SU-DHL-6 (cell line): ENCODE measurements around the gene SFXN2.

Experiments used
- H2AFZ ChIP-seq: fragments of 200-600 bp; sonication (generic); 2 replicates; pipeline ENCODE4 v1.6.1; 2014; ENCODE audit warnings: low read depth, mild to moderate bottlenecking, moderate library complexity, mixed read lengths, antibody characterized with exemption, low read length; ENCODE audit not compliant: severe bottlenecking
- H3F3A ChIP-seq: fragments of 200-600 bp; shearing (Covaris generic); 2 replicates; pipeline ENCODE4 v1.6.0; 2016; ENCODE audit warnings: antibody characterized with exemption, mild to moderate bottlenecking; ENCODE audit not compliant: insufficient read depth
- H3K27ac ChIP-seq: fragments of 200-600 bp; sonication (generic); 2 replicates; pipeline ENCODE4 v1.5.1; 2016; ENCODE audit warnings: low read depth, mild to moderate bottlenecking, low read length, moderate library complexity, mixed read lengths
- H3K27me3 ChIP-seq: fragments of 200-600 bp; sonication (generic), shearing (Covaris generic); 2 replicates; pipeline ENCODE4 v1.6.0; 2014; ENCODE audit warnings: mild to moderate bottlenecking, low read length
- H3K36me3 ChIP-seq: fragments of 200-600 bp; sonication (generic); 2 replicates; pipeline ENCODE4 v1.6.1; 2014; ENCODE audit warnings: mild to moderate bottlenecking, low read length, mixed read lengths
- H3K4me2 ChIP-seq: fragments of 300-600, 200-600 bp; shearing (Covaris generic), sonication (generic); 2 replicates; pipeline ENCODE4 v1.6.0; 2014; ENCODE audit warnings: low read length, low read depth, mild to moderate bottlenecking; ENCODE audit not compliant: poor library complexity, severe bottlenecking
- H3K4me3 ChIP-seq: fragments of 200-600 bp; sonication (generic); 2 replicates; pipeline ENCODE4 v1.5.1; 2014; ENCODE audit warnings: antibody characterized with exemption, low read length, mild to moderate bottlenecking, mixed read lengths; ENCODE audit not compliant: insufficient read depth, poor library complexity, severe bottlenecking
- H3K79me2 ChIP-seq: fragments of 200-600 bp; sonication (generic); 2 replicates; pipeline ENCODE4 v1.6.1; 2014; ENCODE audit warnings: mild to moderate bottlenecking, low read length, moderate library complexity; ENCODE audit not compliant: insufficient read depth
- H3K9ac ChIP-seq: fragments of 200-600 bp; sonication (generic); 2 replicates; pipeline ENCODE4 v1.7.0; 2014; ENCODE audit warnings: mild to moderate bottlenecking, low read length
- H3K9me2 ChIP-seq: fragments of 200-600 bp; sonication (generic); replicated peaks from 2 replicates; pipeline ENCODE4 v1.6.1; 2014; ENCODE audit warnings: low read length; ENCODE audit not compliant: insufficient read depth
- H3K9me3 ChIP-seq: fragments of 200-600 bp; sonication (generic); 2 replicates; pipeline ENCODE4 v1.6.1; 2014; ENCODE audit warnings: low read length, mixed read lengths; ENCODE audit not compliant: insufficient read depth
- H4K20me1 ChIP-seq: fragments of 200-600 bp; sonication (generic); 2 replicates; pipeline ENCODE4 v1.6.1; 2014; ENCODE audit warnings: low read depth, mild to moderate bottlenecking, antibody characterized with exemption, low read length, moderate library complexity, mixed read lengths
- CTCF ChIP-seq: fragments of 200-600 bp; sonication (generic); IDR thresholded peaks from one replicate; pipeline ENCODE4 v1.5.1; 2017; ENCODE audit warnings: antibody characterized with exemption, mild to moderate bottlenecking, low read length, moderate library complexity; ENCODE audit not compliant: insufficient read depth, poor library complexity, severe bottlenecking
- EZH2phosphoT487 ChIP-seq: fragments of 200-600 bp; sonication (generic), shearing (Covaris generic); conservative IDR thresholded peaks from 2 replicates; pipeline ENCODE4 v1.6.1; 2018; ENCODE audit warnings: mild to moderate bottlenecking, antibody characterized with exemption, low read length, moderate library complexity, mixed read lengths

SFXN2 gene

GRCh38 chr10:102752934-102753664 is 38.7 kb downstream of the SFXN2 start:
- Histone ChIP-seq H3K79me2 (peaks cover 72% of the 10 kb centered on the region), H3K4me3 (no peak overlapping the region), H3K27ac (no peak overlapping the region)

GRCh38 chr10:102753718-102754117 is 39.3 kb downstream of the SFXN2 start:
- Histone ChIP-seq H4K20me1 (0 out of 2 replicates have a peak, but pooled peaks cover 2% of the 10 kb centered on the region), H3K9me3 (no peaks in the 10 kb centered on the region), H3K79me2 (peaks cover 72% of the 10 kb centered on the region), H3K4me2 (no peak overlapping the region), H2AFZ (no peak overlapping the region), H3K27me3 (no peaks in the 10 kb centered on the region), H3F3A (no peaks in the 10 kb centered on the region), H3K4me3 (no peak overlapping the region), H3K27ac (no peak overlapping the region), H3K9me2 (no peaks in the 10 kb centered on the region), H3K36me3 (no peaks in the 10 kb centered on the region), H3K9ac (no peak overlapping the region)
- TF ChIP-seq CTCF (no peak), EZH2phosphoT487 (no peak)

More at GRCh38 chr10:102752934-102753664, 38.7 kb downstream of the SFXN2 start:
- H4K20me1 ChIP-seq, result 0 out of 2 replicates have a peak, but pooled peaks cover 2% of the 10 kb centered on the region
- no peak overlapping the region for H3K9ac ChIP-seq
- H3K4me2 ChIP-seq, result no peak overlapping the region
- no peaks in the 10 kb centered on the region for H3K9me3 ChIP-seq
- no peaks in the 10 kb centered on the region for H3K36me3 ChIP-seq
- H3K27me3 ChIP-seq, result no peaks in the 10 kb centered on the region
- H3K9me2 ChIP-seq, result no peaks in the 10 kb centered on the region
- no peak overlapping the region for H2AFZ ChIP-seq
- no peaks in the 10 kb centered on the region for H3F3A ChIP-seq
- no peak for TF ChIP-seq EZH2phosphoT487
- peak; percentile 45 for TF ChIP-seq CTCF

GRCh38 chr10:102757323-102757722 is 42.9 kb downstream of the SFXN2 start:
- H3K9me2 ChIP-seq, result no peaks in the 10 kb centered on the region
- 0 out of 2 replicates have a peak, but pooled peaks cover 5% of the 10 kb centered on the region for H3K36me3 ChIP-seq
- no peaks in the 10 kb centered on the region for H3K9me3 ChIP-seq
- H3K9ac ChIP-seq, result no peak overlapping the region
- peaks cover 81% of the 10 kb centered on the region for H3K79me2 ChIP-seq
- no peak overlapping the region for H3K4me3 ChIP-seq
- no peak for TF ChIP-seq EZH2phosphoT487
- TF ChIP-seq CTCF, result no peak
- no peaks in the 10 kb centered on the region for H4K20me1 ChIP-seq
- no peaks in the 10 kb centered on the region for H3F3A ChIP-seq
- no peak overlapping the region for H3K4me2 ChIP-seq
- no peak overlapping the region for H2AFZ ChIP-seq
- H3K27ac ChIP-seq, result no peak overlapping the region
- H3K27me3 ChIP-seq, result no peaks in the 10 kb centered on the region
